Renal cortex interstitium (tissue), 11 donors: Measurements from ENCODE around the gene HNF1B. TPM values are rescaled to one million over a fixed set of nuclear protein-coding genes. Genes with fewer than 3 reads are reported as not detected.
"Not testable (repeated sequence)": the region's sequence is repeated elsewhere in the genome, so short reads cannot be mapped to it uniquely, and the experiment has no call there.

Source experiments
- DNase-seq, 11 donors: peaks; one replicate each; pipeline ENCODE4 v3.0.0-alpha.2; 2013; ENCODE audit warnings: low read depth in 9 of 11, low spot score in 4 of 11; ENCODE audit errors: extremely low read depth in 1 of 11
- polyA plus RNA-seq, 3 donors: library from polyadenylated mRNA; unstranded; fragments of 120-200 nt; gene quantifications; one replicate each; pipeline ENCODE4 v1.2.1, GENCODE V29; 2013; ENCODE audit not compliant: insufficient read length in 3 of 3

Gene HNF1B
- polyA plus RNA-seq, 3 donors = 115 to 121 (median 120) TPM

DNA sequence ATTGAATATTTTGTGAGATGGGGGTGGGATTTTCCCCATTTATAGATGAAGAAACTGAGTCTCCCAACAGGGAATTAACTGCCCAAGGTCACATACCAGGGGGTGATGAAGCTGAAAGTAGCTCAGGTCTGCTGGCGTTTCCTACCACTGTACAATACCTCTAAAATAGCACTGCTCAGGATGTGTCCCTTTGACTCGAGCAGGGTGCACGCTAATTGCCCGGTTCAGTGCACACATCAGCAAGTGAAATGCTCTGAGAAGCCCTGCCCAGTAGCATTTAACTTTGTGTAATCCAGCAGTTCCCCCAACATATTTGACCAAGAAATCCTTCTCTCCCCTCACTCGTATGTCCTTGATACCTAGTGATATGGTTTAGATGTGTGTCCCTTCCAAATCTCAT lies 51.5 kb downstream of the HNF1B start:
- DNase-seq = no peak

DNA sequence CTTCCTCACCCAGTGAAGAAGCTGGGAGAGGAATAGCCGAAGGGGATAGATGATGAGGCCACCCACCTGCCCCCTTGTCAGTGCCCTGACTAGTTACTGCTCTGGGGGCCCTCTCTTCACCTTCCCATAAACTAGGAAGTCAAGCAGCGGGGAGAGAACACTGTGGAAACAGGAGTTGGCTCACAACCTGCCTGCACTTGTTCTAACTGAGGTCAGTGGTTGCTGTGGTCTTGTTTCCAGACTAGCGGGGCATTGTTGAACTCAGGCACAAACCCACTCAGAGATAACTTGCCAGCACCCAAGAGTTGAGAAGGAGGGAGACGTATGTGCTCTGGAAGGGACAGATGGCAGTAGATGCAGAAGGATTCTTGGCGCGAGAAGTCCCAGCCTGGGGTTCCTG lies 53.1 kb downstream of the HNF1B start:
- no peak for DNase-seq

DNA sequence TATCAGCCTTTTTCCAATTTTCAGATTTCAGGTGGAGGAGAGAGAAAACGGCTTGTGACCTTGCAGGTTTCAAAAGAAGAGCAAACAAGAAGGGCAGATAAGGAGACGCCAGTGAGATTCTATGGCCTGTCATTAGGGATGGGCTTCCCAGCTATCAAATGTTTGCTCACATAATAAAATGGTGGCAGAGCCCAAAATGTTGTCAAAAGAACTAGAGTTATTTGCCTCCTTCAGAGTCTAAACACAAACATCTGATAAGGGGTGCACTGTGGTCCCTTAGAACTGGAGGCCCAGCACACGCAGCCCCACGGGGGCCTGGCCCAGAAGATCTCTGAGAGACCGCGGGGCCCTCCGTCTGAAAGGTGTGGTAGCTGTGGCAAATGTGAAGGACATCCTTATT lies 55.5 kb downstream of the HNF1B start:
- DNase-seq = no peak

DNA sequence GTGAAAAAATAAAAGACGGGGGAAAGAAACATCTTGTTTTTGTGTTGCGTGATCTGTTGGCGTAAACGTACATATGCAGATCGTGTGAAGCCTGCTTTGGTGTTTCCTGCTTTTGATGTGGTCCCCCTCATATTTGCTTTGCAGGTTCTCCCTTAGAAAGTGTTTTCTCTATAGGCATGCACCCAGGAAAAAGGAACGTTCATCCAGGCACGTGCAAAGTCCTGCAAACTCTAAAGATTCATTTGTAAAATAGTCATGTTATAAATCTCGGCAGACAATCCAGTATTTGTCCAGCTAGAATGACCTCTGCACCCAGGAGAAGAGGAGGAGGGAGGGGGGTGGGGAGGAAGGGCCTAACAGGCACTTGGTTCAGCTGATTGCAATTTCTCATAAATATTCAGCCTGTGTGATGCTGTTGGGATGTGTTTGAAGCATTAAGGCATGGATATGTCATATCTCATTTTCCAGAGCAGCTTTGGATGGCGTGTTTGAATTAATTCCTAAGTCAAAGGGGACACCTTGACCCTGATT lies 61.3 kb downstream of the HNF1B start:
- DNase-seq = no peak

DNA sequence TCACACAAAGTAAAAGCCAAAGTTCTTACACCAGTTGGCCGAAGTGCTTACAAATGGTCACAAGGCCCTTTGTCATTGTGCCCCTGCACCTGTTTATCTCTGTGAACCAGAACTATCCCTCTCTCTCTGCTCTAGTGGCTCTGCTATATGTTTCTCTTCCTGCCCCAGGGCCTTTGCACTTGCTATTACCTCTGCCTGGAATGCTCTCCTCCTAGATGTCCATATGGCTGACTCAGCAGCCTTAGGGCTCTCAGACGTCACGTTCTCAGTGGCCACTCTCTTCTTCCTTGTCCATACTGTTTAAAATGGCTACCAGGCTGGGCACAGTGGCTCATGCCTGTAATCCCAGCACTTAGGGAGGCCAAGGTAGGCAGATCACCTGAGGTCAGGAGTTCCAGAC lies 62.9 kb downstream of the HNF1B start:
- DNase-seq = no peak

DNA sequence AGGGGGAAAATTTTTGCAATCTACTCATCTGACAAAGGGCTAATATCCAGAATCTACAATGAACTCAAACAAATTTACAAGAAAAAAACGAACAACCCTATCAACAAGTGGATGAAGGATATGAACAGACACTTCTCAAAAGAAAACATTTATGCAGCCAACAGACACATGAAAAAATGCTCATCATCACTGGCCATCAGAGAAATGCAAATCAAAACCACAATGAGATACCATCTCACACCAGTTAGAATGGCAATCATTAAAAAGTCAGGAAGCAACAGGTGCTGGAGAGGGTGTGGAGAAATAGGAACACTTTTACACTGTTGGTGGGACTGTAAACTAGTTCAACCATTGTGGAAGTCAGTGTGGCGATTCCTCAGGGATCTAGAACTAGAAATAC lies 64.9 kb downstream of the HNF1B start:
- not testable (repeated sequence) for DNase-seq

DNA sequence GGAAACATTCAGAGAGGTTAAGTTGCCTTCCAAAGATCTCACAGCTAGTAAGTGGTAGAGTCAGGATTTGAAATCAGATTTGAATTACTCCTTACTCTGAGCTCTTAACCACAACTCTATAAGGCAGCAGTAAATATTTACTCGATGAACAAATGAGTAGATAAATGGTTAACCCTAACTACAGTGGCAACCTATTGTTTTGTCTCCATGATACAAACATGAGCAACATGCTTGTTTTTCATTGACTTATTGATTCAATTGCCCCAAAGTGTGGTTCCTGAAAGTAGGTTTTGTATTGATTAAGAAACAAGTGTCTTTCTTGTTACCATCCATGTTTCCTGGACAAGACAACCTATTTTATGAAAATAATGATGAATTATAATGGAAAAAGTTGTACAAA lies 66.8 kb downstream of the HNF1B start:
- no peak for DNase-seq

DNA sequence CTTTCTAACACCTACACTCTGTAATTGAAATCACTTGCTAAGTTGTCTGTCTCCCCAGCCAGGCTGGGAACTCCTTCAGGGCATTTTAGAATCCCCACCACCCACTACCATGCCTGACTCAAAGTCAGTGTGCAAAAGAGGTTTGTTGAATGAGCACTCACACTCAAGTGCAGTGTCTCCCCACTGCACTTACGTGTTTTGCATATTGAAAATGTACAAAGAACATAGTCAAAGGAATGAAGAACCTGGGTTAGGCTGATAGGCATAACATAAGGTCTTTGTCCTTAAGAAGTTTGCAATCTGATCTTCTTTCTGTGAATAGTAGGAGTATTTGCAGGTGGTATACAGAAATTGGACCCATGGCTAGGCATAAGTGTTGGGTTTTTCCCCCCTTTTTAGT lies 67.8 kb downstream of the HNF1B start:
- DNase-seq = no peak

DNA sequence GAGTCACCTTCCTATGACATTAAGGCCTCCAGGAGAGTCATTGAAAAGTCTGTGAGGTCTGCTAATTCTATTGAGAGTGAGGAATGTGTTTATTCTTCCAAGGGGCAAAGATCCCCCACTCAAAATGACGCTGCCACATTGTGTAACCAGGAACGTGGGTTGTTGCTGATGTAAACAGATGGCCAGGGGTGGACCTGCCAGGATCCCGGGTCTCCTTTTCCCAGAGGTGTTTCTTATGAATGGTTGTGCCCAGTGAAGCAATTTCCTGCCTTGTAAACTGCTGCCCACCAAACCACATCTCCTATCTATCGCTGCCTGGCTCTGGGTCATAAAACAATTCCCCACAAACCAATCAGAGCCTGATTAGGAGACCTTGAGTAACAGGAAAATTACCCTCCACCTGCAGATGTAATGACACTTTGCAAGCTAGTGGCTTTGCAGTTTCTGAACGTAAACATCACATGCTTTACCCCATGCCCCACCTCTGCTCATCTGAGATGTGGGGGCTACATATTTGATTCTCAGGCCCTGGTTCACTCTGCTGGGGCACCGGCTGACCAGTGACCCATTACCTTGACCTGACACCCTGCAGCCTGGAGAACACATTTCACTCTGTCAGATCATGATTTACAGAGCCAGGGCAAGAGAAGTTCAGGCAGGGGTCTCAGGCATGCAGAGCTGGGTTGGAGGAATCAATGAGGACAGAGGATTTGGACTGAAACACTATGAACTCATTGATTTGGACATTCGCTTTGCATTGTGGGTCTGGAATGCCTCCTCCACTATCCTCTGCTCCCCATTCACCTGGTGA lies 68.5 kb downstream of the HNF1B start:
- peak in 8 of 11 donors; percentile 21 to 72 (median 50) for DNase-seq

DNA sequence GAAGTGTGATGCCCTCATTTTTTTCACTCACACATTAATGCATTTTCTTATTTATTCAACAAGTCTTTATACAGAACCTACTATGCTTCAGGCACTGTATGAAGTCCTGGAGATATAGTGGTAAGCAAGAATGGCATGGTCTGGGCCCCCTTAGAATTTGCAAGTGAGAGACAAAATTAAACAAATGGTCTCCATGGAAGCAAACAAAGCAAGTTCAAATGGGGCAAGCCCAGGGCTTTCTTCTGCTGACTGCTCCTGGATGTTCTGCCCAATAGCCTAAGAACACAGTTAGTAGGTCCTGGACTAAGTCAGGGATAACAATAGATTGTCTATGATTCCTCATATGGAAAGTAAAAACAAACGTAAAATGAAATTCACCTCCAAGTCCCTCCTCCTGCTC lies 70.3 kb downstream of the HNF1B start:
- no peak for DNase-seq

DNA sequence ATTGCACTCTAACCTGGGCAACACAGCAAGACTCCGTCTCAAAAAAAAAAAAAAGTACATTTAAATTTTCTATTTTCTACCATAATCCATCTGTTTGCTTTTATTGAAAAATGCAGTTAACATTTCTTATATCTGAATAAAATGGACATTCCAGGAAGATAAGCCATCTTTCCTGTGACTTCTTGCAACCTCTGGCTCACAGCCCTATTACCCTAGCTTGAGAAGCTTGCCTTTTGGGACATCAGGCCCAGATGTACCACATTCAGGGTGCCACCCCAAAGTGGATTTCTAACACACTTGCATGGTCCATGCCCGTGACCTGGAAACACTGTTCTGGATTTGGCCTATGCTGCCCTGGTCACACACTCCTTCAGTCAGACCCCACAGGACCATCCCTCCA lies 71.5 kb downstream of the HNF1B start:
- DNase-seq = no peak

DNA sequence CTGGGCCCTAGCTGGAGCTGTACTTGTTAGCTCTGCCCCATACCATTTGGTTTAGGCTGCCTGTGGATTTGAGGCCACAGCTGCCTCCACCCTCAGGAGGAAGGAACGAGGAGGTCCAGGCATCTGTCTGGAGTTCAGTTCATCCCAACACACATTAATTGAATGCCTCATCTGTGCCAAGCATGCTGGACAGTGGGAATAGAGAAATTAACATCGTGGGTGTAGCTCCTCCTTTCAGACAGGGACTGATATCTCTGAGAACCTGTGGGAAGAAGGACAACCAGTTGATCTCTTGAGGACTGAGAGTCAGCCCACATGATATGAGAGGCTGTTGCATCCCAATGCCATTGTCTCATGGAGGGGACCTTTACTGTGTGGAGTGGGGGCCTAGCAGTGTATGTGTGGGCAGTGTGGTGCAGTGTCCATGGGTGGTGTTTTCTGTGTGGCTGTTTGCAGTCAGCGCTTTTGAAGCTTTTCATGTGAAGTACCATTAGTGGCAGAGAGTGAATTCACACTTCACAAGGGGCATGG lies 72.2 kb downstream of the HNF1B start:
- no peak for DNase-seq

DNA sequence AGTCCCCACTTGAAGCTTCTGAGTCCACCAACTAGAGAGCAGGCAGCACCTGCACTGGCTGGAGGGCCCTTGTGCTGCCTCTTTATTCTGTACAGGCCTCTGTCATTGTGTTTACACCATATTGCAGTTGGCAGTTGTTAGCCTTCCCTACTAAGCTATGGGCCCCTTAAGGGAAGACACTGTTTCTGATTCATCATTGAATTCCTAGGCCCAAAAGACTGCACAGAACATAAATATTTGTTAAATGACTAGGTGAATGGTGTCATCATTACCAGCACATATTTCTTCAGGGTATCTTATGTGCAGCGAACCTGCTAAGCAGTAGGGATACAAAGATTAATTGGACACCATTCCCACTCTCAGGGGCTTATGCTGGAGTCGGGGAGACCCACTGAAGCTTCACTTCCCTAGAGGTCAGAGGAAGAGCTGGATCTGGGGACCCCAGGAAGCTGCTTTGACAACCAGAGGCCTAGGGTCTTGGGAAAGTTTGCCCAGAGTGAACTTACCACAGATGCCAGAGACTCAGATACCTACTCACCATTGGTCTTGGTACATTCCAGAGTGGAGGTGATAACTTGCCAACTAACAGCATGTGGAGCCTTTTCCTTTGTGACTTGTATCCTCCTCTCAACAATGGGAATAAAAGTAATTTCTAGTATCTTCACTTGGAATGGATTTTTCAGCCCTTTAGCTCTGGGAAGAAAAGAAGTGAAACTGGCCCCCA lies 72.9 kb downstream of the HNF1B start:
- no peak for DNase-seq

DNA sequence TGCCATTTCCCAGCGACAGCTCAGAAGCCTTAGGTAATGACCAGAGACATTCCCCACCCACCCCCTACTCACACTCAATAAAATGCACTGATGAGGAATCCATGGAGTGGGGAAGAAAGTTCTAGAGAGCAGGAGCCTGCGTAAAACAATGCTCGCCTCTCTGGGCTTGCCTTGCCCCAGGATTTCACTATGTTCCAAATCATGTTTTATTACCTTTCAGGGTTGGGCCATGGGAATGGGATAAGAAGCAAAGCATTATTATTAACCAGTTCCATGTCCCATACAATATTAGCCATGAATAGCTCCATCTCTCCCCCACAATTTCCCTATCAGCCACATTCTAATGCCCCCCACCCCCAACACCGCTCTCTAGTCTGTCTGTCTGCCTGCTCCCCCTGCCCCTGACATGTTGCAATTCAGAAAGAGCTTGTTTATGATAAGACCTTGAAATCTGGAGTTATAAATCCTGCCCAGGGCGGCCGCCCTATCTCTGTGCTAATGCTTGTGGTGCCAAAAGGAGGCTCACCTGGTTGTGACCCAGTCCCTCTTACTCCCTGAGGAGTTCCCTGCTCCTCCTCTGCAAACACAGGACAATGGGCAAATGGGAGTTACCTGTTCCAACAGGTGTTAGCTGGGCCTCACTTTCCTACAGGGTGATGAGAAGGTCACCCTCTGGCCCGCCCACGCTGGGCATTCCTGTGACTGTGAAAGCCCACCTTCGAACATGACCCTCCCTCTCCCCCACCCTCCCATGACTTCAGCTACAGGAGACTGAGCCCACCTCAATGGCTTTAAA lies 73.6 kb downstream of the HNF1B start:
- no peak for DNase-seq

DNA sequence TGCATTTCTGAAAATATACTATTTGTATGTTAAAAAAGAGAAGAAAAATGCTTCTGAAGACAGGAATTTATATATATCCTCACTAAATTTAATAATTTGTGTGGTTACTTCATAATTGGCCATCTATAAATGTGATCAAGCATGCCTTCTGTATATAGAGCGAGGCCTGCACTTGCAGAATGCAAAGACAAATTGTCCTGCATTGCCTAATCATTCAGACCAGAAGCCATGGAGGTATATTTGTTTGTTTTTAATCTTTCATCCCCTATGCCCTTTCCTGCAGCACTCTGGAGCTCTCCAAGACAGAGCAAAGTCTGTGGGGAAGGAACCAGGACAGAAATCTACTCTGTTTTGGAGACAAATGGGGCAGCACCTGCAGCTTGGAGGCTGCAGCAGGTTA lies 77.8 kb downstream of the HNF1B start:
- DNase-seq = no peak

DNA sequence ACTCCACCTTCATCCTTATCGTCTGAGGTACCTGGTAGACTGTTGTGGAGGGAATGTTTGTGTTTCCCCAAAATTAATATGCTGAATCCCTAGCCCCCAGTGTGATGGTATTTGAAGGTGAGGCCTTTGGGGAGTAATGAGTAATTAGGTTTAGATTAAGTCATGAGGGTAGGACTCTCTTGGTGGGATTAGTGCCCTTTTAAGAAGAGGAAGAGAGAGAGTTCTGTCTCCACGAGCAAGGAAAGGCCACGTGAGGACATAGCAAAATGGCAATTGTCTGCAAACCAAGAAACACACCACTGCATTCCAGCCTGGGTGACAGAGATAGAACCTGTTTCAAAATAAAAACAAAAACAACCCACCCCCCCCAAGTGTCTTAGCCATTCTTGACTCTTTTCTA lies 80.6 kb downstream of the HNF1B start:
- DNase-seq = no peak

DNA sequence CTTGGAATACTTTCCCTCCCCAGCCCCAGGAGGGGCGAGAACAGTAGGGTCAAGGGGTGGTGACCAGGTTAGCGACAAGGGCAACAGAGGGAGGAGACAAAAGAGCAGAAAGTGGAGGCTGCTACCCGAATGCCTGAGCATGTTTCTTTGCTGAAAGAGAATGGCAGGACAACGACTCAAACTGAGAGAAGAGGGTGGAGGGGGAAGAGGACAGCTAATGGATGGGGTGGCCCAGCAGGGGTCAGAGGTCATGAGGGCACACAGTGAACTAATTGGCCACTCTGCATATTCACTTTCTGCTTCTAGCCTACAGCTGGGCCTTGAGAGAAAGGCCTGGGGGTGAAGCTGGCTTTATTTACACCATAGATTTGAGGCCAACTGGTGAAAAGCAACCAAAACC lies 82.5 kb downstream of the HNF1B start:
- no peak for DNase-seq

DNA sequence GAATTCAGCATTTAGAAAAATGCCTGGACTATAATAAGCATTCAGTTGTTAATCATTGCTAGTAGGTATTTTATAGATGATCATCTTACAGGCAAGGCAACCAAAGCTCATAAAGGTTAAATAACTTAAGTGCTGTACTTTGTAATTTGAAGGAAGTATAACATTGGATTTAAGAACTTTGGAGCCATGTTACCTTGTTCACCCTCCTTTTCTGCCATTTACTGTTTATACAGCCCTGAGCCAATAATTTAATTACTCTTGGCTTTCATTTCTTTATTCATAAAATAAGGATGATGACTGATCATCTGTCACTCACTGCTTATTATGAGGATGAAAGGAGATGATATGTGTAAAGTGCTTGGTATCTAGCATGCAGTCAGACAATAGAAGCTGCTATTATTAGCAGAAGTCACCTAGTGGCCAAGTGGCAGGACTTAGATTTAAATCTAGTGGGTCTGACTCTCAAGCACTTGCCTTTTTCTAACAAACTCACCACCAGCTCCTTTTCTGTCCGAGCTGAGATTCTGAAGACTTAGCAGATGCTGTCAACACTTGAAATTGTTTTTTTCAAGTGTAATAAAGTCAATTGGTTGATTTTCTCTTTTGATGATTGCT lies 83.4 kb downstream of the HNF1B start:
- DNase-seq = no peak

DNA sequence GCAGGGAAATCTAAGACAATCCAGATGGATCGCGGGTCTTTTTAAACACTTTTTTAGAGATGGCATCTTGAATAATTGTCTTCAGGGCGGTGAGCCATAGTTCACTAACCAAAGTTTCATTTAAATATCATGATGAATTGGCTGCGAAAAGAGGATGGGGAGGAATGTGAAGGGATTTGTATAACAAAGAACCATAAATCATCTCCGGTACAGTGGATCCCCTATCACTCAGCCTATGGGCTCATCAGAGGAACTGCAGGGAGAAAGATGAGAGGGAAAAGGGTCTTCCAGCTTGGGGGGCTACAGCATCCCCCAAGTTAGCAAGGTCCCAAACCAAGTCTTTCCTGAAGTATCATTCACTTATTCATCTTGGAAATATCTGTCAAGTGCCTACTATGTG lies 84.9 kb downstream of the HNF1B start:
- no peak for DNase-seq
